NCI-H1105 treated with DMSO at 0.1 percent for 48 hours (cell line): ENCODE measurements around the gene MRPS2.
"Not testable (repeated sequence)": the region's sequence is repeated elsewhere in the genome, so short reads cannot be mapped to it uniquely, and the experiment has no call there.

ENCODE experiments used
- DNase-seq: peaks from one replicate; lab custom pipeline; 2025; lab: John Stamatoyannopoulos, UW

The MRPS2 gene

GRCh38 chr9:135500525-135501260, at the start of gene MRPS2:
TSS of gene MRPS2 (plus strand) at chr9:135500682. CDS start at chr9:135500711, 29 bp downstream.
- DNase-seq: peak; percentile 71

GRCh38 chr9:135450956-135451355, 49.5 kb upstream of the MRPS2 start:
- DNase-seq: no peak

DNA sequence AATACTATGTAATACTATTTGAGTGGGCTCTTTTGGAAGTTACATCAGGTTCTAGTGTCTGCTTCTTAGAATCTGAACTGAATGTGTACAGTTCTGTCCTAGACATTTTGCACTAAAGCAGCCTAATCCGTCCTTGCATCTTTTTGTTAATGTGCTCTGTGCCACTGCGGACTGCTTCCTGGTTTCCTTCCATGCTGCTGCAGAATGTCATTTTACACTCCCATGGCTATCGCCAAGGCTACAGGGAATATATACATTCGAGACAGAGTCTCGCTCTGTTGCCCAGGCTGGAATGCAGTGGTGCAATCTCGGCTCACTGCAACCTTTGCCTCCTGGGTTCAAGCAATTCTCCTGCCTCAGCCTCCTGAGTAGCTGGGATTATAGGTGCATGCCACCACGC, 48.6 kb upstream of the MRPS2 start:
- DNase-seq: not testable (repeated sequence)

GRCh38 chr9:135454737-135455136, 45.7 kb upstream of the MRPS2 start:
- DNase-seq: no peak

- DNase-seq: no peak
Measured at GRCh38 chr9:135455401-135456030, 45.0 kb upstream of the MRPS2 start.

- peak; percentile 11 for DNase-seq
Measured at GRCh38 chr9:135456436-135457104, 43.9 kb upstream of the MRPS2 start.

GRCh38 chr9:135458478-135458877, 42.0 kb upstream of the MRPS2 start:
- not testable (repeated sequence) for DNase-seq

- peak; percentile 67 for DNase-seq
Measured at GRCh38 chr9:135461936-135462335, 38.5 kb upstream of the MRPS2 start.

DNA sequence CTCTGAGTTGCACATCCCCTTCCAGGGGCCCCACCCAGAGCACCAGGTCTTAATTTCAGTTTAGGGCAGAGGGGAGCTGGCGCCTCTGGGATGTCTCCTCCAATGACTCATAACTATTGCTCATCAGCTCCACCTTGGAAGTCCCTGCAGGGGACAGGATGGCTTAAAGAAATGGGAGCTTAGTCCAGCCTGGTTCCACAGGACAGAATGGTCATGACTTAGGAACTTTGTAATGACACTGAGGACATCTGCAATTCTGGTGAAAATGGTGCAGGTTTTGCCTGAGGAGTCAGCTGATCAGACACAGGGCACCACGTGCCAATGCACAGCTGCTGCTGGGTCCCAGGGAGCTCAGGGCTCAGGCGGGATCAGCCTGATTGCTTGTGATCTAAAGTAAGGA, 37.3 kb upstream of the MRPS2 start:
- no peak for DNase-seq

DNA sequence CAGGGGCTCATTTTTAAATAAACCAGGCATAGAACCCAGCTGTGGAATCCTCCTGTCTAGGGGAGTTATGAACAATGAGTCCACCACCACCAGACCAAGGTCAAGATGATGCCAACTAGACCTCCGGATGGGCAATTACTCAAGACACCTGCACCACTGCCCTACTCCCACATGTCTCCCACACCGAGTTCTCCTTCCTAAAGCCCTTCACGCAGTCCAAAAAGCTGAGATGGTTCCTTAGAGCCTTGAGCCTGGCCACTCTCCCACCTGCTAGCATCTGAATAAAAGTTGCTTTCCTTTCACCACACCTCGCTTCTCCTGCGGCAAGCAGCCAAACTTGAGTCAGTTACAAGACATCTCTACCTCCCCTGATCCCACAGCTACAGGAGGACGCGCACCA, 36.3 kb upstream of the MRPS2 start:
- no peak for DNase-seq

DNA sequence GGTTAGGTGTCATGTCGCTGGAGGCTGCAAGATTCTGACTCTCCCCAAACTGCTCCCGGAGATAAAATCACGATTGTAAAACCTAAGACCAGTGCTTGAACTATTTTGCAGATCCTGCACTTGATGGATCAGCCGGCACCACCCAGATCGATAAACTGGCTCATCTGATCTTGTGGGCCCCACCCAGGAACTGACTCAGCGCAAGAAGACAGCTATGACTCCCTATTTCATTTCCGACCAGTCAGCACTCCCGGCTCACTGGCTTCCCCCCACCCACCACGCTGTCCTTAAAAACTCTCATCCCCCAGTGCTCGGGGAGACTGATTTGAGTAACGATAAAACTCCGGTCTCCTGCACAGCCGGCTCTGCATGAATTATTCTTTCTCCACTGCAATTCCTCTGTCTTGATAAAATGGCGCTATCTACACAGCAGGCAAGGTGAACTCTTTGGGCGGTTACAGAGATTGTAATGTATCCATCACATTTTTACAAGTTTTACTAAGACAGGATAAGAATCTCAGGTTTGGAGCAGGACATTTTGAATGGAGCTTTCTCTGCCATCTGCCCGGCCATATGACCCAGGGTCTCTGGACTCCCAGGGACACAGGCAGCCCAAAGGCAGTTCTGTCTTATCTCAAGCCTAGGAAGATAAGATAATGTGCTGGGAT, 31.5 kb upstream of the MRPS2 start:
- DNase-seq: no peak

- no peak for DNase-seq
Measured at GRCh38 chr9:135471791-135472640, 28.5 kb upstream of the MRPS2 start.

DNA sequence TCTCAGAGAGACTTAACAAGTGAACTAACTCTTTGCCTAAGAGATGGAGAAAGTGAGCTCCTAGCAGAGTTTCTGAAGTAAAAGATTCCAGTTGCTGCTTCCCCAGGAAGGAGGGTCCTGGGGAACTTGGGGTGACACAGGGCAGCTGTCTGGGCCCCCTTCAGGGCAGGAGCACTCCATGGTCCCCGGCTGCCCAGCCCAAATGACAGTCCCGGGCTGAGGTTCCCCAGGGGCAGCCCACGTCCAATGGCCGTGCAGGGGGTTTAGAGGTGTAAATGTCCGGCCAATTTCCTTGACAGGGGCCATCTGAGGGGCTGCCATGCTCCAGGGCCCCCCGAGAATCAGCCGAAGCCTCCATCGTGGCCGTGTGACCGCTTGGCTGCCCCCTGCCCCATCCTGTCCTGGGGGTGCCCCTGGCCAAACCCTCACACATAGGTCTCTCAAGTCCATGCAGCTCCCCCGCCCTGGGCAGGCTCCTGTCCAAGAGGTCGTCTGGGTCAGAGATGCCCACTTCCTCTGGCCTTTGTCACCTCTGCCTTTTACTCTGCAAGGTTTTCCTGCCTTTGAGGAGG, 26.4 kb upstream of the MRPS2 start:
- DNase-seq: no peak

DNA sequence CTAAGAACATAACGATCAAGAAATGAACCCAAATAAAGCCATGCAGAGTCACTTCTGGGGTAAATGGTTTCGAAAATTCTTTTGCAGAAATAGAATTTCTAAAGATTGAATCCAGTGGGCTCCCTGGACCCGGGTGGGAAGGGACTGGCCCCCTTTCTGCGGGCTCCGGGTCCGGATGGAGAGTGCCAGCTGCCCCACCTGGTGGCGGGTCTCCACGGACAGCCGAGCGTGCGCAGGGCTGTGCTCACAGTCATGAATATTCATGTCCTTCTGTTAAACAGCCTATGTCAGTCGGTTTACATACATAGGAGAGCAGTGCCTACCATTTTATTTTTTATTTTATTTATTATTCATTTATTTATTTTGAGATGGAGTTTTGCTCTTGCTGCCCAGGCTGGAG, 25.6 kb upstream of the MRPS2 start:
- DNase-seq: no peak

- no peak for DNase-seq
Measured at GRCh38 chr9:135476561-135477355, 23.7 kb upstream of the MRPS2 start.

DNA sequence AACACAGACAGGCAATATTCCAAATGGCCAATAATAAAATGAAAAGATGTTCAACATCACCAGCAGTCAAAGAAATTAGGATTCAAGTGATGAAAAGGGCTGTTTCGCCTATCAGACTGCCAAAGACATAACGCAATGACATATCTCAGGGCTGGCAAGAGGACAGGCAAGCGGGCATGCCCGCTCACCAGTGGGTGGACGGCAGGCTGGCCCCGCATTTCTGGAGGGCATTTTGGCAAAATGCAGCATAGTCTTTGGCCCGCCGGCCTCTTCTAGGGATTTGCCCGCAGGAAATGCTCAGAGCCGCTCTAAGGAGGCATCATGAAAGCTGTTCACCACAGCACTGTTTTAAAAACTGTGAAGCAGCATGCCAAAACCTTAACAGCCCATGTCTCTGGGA, 22.3 kb upstream of the MRPS2 start:
- DNase-seq: no peak

GRCh38 chr9:135478829-135479468, 21.5 kb upstream of the MRPS2 start:
- DNase-seq: peak; percentile 30

DNA sequence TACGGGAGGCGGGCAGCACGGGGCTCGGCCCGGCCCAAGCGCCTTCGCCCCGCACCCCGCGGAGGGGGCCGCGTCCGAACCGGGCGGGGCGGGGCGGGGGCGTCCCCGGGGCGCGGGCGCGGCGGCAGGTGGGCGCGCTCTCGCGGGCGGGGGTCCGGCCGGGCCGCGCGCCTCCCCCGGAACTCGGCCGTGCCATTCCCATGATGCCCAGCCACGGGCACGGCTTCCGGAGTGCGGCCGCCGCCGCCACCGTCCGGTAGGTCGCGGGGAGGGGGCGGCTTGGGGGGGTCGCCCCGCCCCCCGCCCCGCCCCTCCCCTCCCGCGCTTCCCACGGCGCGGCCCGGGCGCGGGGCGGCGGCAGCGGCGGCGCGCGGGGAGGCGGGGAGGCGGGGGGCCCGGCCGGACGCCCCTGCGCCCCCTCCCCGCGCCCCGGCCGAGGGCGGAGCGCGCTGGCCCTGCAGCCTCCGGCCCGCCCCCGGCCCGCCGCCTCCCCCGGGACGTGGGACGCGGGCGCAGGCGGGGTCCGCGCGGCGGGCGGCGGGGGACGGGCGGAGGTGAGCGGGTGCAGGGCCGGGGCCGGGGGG, 20.9 kb upstream of the MRPS2 start, which contains the start of gene PPP1R26:
PPP1R26 (plus strand) TSS at position 314 of the 584 bp plus-strand sequence. CDS start 4,729 bp downstream, outside the sequence.
- peak; percentile 6 for DNase-seq
